ENCODE measurements around the gene DIPK1A.

GRCh38 chr1:92826792-92827191 is 134.5 kb downstream of the DIPK1A start:
- TF ChIP-seq POLR2AphosphoS5 (IDR thresholded peaks at IDR 0.05; ENCODE audit: low read depth, low read length) (no peak), POLR2A (IDR thresholded peaks at IDR 0.05; ENCODE audit: low read depth, low read length) (no peak), POU2F2 (IDR thresholded peaks at IDR 0.05; ENCODE audit: low read depth, low read length) (no peak), SPI1 (IDR thresholded peaks at IDR 0.05; ENCODE audit: low read depth, low read length) (no peak)
